KG1 (cell line): Measurements from ENCODE around the gene MARF1.
"Not testable (repeated sequence)": the region's sequence is repeated elsewhere in the genome, so short reads cannot be mapped to it uniquely, and the experiment has no call there.

ENCODE experiments used
- DNase-seq: peaks from one replicate; lab custom pipeline; 2025; lab: John Stamatoyannopoulos, UW

The MARF1 gene

GRCh38 chr16:15621889-15622288 lies 21.1 kb downstream of the MARF1 start:
- DNase-seq = no peak

DNA sequence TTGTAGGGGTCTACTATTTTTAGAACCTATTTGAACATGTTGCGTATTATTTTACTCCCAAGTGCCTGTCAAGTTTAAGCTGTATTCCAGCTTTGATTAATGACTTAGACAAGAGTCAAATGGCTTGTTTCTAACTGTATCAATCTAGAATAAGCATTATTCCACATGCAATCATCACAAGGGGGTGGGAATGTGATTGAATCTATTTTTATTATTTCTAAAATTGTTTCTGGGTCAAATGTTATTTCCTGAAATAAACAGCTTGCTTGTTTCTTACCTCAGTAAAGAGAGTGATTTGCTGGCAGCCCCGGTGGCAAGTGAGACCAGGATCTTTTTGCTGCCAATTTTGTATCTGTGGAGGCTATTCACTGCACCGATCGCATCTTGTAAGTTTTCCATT lies 21.5 kb downstream of the MARF1 start:
- no peak for DNase-seq

DNA sequence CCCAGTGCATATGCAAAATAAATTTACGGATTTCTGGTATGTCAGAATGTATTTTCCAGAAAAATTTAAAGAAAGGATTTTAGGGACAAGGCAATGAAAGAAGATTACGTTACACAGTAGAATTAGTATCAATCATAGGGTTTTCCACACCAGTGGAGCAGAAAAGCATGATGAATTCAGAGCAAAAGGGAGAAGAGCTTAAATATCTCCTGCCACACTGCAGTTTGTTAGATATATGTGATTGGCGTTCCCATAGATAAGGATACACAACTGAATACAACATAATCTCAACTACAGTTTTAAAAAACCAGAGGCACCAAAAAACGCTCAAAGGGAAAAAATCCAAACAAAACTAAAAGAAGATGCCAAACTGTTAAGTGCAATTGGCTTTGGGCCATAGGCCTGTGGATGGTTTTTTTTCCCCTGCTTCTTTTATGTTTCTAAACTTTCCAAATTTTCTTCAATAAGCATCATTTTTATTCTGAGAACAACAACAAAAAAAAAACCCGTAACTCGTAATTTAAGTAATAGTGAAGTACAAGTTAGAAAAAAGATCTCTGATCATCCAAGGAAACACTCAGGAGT lies 22.3 kb downstream of the MARF1 start:
- DNase-seq = no peak

DNA sequence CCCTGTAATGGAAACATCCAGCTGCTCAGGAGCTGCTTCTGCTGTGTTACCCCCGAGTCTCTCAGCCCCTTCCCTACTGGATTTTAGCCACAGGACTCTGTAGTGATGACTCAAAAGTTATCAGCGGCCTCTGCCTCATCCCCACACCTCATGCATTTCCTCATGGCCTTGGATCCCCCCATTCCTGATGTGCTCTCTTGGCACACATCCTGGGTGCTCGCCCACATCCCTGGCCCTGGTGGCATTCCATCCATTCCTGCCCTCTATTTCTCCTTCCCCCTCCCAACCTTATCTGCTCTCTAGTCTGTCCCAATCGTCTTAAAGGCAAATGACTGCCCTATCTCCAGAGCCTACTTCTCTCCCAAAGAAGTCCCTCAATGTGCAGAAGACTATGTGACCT lies 24.6 kb downstream of the MARF1 start:
- no peak for DNase-seq

- DNase-seq = no peak
Measured at GRCh38 chr16:15617901-15618300, 25.1 kb downstream of the MARF1 start.

DNA sequence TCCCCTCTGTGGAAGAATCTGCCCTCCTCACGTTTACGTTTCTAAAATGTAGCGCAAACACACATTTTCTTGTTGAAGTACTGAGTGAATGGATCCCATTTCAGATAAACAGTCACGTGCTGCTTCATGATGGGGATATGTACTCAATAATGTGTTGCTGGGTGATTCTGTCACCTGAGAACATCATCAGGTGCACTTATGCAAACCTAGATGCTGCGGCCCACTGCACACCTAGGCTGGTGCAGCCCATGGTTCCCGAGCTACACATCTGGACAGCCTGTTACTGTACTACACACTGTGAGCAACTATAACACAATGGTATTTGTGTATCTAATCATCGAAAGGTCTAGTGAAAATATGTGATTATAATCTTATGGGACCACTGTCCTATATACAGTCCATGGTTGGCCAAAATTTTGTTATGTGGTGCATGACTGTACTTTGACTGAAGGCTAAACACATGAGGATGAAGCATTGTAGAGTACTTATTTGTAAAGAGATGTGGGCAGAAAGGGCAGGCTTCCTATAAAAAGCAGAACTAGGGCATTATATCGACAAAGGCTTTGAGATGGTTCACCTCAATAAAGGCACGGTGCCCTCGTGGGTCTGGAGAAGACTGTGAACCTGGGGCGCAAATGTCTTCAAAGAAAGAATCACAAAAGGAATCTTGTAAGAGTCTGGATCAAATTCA lies 26.3 kb downstream of the MARF1 start:
- no peak for DNase-seq

- no peak for DNase-seq
Measured at GRCh38 chr16:15616012-15616411, 26.9 kb downstream of the MARF1 start.

DNA sequence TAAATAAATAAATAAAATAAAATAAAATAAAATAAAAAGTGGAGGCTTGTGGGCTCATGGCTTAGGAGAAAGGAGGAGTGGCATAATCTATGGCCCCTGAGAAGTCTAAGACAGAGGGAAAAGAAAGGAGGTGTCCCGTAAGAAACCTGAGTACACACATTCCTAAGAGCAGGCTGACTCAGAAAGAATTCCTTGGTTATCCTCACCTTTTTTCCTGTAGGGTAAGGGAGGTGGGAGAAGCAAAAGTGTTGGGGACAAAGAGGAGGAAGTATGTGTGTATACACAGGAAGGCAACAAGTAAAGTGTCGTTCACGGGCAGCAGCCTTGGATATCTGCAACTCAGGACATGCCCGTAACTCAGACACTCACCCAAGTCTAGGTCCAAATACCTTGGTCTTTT lies 29.3 kb downstream of the MARF1 start:
- no peak for DNase-seq

DNA sequence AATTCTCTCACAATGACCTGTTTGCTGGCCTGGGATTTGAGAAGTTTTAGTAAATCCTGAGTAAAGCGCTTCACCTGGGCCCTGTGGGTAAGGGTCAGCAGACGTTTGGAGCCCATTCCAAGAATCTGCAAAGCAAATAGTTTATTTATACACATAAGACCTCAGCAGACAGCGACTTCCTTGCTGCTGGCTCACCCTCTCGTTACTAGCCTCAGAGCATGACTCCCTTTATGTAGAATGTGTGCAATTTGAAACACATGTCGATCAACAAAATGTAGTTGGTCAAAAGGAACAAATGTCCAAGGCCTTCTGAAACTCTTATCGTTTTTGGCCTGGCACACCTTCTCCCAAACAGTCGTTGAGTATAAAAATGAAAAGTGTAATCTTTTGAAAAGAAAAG lies 31.3 kb downstream of the MARF1 start:
- no peak for DNase-seq

GRCh38 chr16:15610369-15610871 lies 32.5 kb downstream of the MARF1 start:
- DNase-seq = no peak

GRCh38 chr16:15609286-15609649 lies 33.7 kb downstream of the MARF1 start:
- no peak for DNase-seq

DNA sequence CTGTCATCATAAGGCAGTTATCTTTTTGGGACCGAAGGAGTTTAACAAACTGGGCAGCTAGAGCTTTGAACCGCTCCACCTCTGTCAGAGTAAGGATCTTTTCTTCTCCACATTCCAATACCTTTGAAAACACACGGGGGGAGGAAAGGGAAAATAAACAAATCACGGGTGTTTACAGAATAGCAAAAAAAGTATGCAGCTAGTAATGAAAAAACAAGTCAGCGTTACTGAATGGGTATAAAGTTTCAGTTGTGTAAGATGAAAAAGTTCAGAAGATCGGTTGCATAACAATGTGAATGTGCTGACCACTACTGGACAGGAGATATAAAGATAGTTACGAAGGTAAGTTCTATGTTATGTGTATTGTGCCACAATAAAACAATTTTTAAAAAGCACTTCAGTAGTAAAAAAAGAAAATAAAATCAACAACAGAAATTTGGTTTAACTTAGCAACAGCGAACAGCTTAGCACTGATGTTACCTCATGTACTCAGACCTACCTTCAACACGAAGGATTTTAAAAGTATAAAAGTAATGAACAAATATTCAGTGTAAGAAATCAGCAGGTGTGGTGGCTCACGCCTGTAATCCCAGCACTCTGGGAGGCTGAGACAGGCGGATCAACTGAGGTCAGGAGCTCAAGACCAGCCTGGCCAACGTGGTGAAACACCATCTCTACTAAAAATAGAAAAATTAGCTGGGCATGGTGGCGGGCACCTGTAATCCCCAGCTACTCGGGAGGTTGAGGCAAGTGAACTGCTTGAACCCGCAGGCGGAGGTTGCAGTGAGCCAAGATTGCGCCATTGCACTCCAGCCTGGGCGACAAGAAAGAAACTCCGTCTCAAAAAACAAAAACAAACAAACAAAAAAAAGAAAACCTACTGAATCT lies 34.3 kb downstream of the MARF1 start:
- no peak for DNase-seq

DNA sequence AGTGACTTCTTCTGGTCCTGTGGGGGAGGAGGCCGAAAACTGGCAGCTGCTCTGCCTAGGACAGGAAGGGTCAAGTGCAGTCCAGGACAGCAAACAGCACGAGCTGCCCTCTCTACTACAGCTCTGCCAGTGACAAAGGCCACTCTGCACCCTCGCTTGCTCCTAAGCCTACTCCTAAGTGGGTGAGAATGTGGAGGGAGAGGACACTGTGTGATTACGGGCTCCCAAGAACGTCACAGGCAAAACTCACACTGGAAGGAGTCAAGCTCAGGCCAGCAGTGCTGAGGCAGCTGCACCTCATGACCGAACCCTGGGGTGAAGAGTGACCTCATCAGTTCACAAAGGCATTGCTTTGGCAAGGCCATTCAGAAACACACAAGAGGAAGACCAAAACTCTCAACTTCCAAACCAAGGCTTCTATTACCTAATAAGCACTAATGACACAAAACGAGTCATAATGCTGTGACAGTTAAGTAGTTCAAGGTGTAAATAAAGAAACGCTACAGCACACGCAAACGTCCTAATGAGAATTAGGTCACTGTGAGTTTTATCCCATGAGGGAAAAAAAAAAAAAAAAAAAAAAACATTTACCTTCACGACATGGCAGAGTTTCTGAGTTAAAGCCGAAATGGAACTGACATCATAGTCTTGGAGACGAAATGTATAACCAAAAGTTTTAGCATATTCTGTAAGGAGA lies 35.1 kb downstream of the MARF1 start:
- DNase-seq = no peak

GRCh38 chr16:15607221-15607699 lies 35.7 kb downstream of the MARF1 start:
- DNase-seq = not testable (repeated sequence)

- DNase-seq = no peak
Measured at GRCh38 chr16:15606518-15607220, 36.3 kb downstream of the MARF1 start.

DNA sequence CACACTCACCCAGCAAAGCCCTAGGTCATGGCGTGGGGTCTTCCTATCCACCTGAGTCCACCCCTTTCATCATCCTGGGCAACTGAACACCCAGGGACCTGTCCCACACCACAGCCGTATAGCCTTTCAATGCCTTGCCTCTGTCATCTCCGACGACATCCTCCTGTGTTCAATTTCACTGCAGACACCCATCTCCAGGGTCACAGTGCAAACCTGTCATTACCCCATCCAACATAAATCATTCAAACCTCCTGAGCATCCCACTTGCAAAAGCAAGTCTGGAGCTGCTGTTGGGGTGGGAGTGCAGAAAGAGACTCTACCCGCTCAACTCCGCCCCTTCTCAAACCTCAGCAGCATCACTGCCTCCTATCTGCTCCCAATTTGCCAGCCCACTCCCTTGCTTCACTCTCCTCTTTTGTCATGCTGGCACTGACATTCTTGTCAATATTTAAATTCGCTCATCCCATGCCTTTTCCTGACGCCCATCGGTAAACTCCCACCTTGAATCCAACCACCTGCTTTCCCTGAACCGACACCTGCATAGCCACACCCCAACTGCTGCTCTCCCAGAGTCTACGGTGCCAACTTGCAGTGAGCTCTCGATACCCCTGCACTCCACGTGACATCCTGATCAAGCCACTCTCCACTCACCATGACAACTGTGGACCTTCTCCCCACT lies 37.0 kb downstream of the MARF1 start:
- no peak for DNase-seq

- DNase-seq = no peak
Measured at GRCh38 chr16:15604460-15605440, 38.2 kb downstream of the MARF1 start.

GRCh38 chr16:15602285-15603044 lies 40.5 kb downstream of the MARF1 start:
- DNase-seq = no peak
